ENCODE results near the gene BCKDHA.

GRCh38 chr19:41372501-41372900 lies 25.1 kb upstream of the BCKDHA start:
- no peak for TF ChIP-seq CTCF (IDR thresholded peaks at IDR 0.05)
- TF ChIP-seq POLR2A (IDR thresholded peaks at IDR 0.05): no peak

Data from lower leg skin (tissue), 3 donors.